H1 (cell line): ENCODE results near the gene TOMM40L. TPM values are rescaled to one million over a fixed set of nuclear protein-coding genes. Genes with fewer than 3 reads are reported as not detected.
A peak's percentile ranks its signal among the peaks of the same experiment; 100 is the strongest.

ENCODE experiments used
- CTCF ChIA-PET: fragments of 300-600 bp; sonication (Branson Sonifier 250); formaldehyde crosslinking; loops from one replicate; lab custom pipeline; 2021; ENCODE audit not compliant: partially characterized antibody; lab: Charles Lee
- POLR2A ChIA-PET: fragments of 300-600 bp; sonication (Branson Sonifier 250); formaldehyde crosslinking; loops from one replicate; lab custom pipeline; 2021; ENCODE audit warnings: inconsistent platforms; ENCODE audit not compliant: partially characterized antibody; lab: Charles Lee
- DNase-seq, 2 experiments: peaks; one replicate each; pipeline versions ENCODE4 v3.0.0 to v3.0.0-alpha.2; 2010 to 2022; ENCODE audit warnings: low spot score in 2 of 2, low read depth in 1 of 2, mixed read lengths in 1 of 2
- FAIRE-seq: peaks from 2 replicates; lab custom pipeline; 2011; peaks lifted over from hg19 to GRCh38; lab: Jason Lieb, UNC
- H2AFZ ChIP-seq: 2 replicates; pipeline ENCODE4 v1.8.1; 2012; ENCODE audit warnings: low read length, inconsistent platforms
- H2AK5ac ChIP-seq: 2 replicates; pipeline ENCODE4 v1.6.1; 2013; ENCODE audit warnings: low read depth, low read length
- H2BK120ac ChIP-seq: replicated peaks from 2 replicates; pipeline ENCODE3; 2013; ENCODE audit warnings: low read depth, low read length, inconsistent platforms
- H2BK12ac ChIP-seq: 2 replicates; pipeline ENCODE4 v1.6.1; 2013; ENCODE audit warnings: low read depth, low read length
- H2BK15ac ChIP-seq: 2 replicates; pipeline ENCODE4 v1.6.1; 2013; ENCODE audit warnings: low read length
- H2BK20ac ChIP-seq: 2 replicates; pipeline ENCODE4 v1.6.1; 2013; ENCODE audit warnings: low read length
- H2BK5ac ChIP-seq: 2 replicates; pipeline ENCODE4 v1.6.1; 2013; ENCODE audit warnings: low read depth, low read length
- H3K14ac ChIP-seq: 2 replicates; pipeline ENCODE4 v1.6.1; 2013; ENCODE audit warnings: inconsistent platforms; ENCODE audit not compliant: insufficient read length
- H3K18ac ChIP-seq: 2 replicates; pipeline ENCODE4 v1.6.1; 2013; ENCODE audit warnings: low read length; ENCODE audit errors: extremely low read depth
- H3K23ac ChIP-seq: 2 replicates; pipeline ENCODE4 v1.6.1; 2013; ENCODE audit warnings: inconsistent platforms; ENCODE audit not compliant: insufficient read length
- H3K23me2 ChIP-seq: 2 replicates; pipeline ENCODE4 v1.6.1; 2013; ENCODE audit warnings: low read depth, low read length
- H3K27ac ChIP-seq: 2 replicates; pipeline ENCODE4 v1.6.1; 2011; ENCODE audit warnings: low read depth, low read length, inconsistent platforms
- H3K27me3 ChIP-seq, 4 experiments: replicated peaks in 1 of 4; 1 replicate in 1 of 4; 2 replicates in 3 of 4; pipeline versions ENCODE4 v1.6.1 to v1.8.1; 2011 to 2013; ENCODE audit warnings: low read length in 3 of 4, mild to moderate bottlenecking in 3 of 4, inconsistent platforms in 2 of 4, mixed read lengths in 2 of 4, moderate library complexity in 1 of 4; ENCODE audit not compliant: control insufficient read depth in 3 of 4, insufficient read depth in 3 of 4; ENCODE audit errors: extremely low read depth in 1 of 4
- H3K36me3 ChIP-seq, 4 experiments: 2 replicates each; pipeline versions ENCODE4 v1.6.1 to v1.8.1; 2011 to 2013; ENCODE audit warnings: mild to moderate bottlenecking in 4 of 4, low read length in 3 of 4, moderate library complexity in 2 of 4, control low read depth in 1 of 4, inconsistent platforms in 1 of 4; ENCODE audit not compliant: insufficient read depth in 4 of 4, control insufficient read depth in 2 of 4
- H3K4ac ChIP-seq: replicated peaks from 2 replicates; pipeline ENCODE3; 2013; ENCODE audit warnings: low read length, low read depth, mixed read lengths, inconsistent platforms; ENCODE audit not compliant: insufficient read length
- H3K4me1 ChIP-seq, 4 experiments: replicated peaks in 1 of 4; 1 replicate in 1 of 4; 2 replicates in 3 of 4; pipeline versions ENCODE4 v1.6.1 to v1.8.1; 2011 to 2013; ENCODE audit warnings: low read length in 3 of 4, inconsistent platforms in 2 of 4, mixed read lengths in 1 of 4; ENCODE audit not compliant: insufficient read depth in 4 of 4, control insufficient read depth in 3 of 4
- H3K4me2 ChIP-seq, 2 experiments: 2 replicates each; pipeline versions ENCODE4 v1.6.1 to v1.8.1; 2011 to 2013; ENCODE audit warnings: low read depth in 2 of 2, low read length in 2 of 2, control low read depth in 1 of 2, inconsistent platforms in 1 of 2, mild to moderate bottlenecking in 1 of 2; ENCODE audit not compliant: insufficient read depth in 1 of 2
- H3K4me3 ChIP-seq, 4 experiments: fragments of 200-600, 300-600 bp in 1 of 4; sonication (generic), shearing (Covaris generic), sonication (Bioruptor Twin) in 1 of 4; 2 replicates each; pipeline versions ENCODE4 v1.5.1 to v1.8.1; 2011 to 2016; ENCODE audit warnings: low read length in 4 of 4, low read depth in 3 of 4, control low read depth in 2 of 4, inconsistent platforms in 2 of 4, mild to moderate bottlenecking in 2 of 4, mixed read lengths in 1 of 4, moderate library complexity in 1 of 4; ENCODE audit not compliant: insufficient read depth in 2 of 4; ENCODE audit errors: extremely low read depth in 1 of 4
- H3K56ac ChIP-seq: replicated peaks from 2 replicates; pipeline ENCODE3; 2013; ENCODE audit warnings: low read depth, mild to moderate bottlenecking, mixed read lengths, low read length, inconsistent platforms; ENCODE audit not compliant: insufficient read length
- H3K79me1 ChIP-seq: 2 replicates; pipeline ENCODE4 v1.6.1; 2013; ENCODE audit warnings: low read depth, low read length, control low read depth
- H3K79me2 ChIP-seq, 2 experiments: 2 replicates each; pipeline versions ENCODE4 v1.6.1 to v1.8.1; 2012 to 2013; ENCODE audit warnings: low read length in 2 of 2, mild to moderate bottlenecking in 2 of 2, inconsistent platforms in 1 of 2; ENCODE audit not compliant: insufficient read depth in 2 of 2, control insufficient read depth in 1 of 2
- H3K9ac ChIP-seq, 4 experiments: replicated peaks in 1 of 4; 1 replicate in 1 of 4; 2 replicates in 3 of 4; pipeline versions ENCODE4 v1.6.1 to v1.8.1; 2011 to 2013; ENCODE audit warnings: low read depth in 3 of 4, low read length in 3 of 4, control low read depth in 2 of 4, mild to moderate bottlenecking in 2 of 4, moderate library complexity in 2 of 4, inconsistent platforms in 1 of 4; ENCODE audit errors: extremely low read depth in 1 of 4
- H3K9me3 ChIP-seq, 2 experiments: 2 replicates each; pipeline versions ENCODE4 v1.6.1 to v1.8.1; 2012 to 2013; ENCODE audit warnings: mild to moderate bottlenecking in 2 of 2, moderate library complexity in 2 of 2, control low read depth in 1 of 2, inconsistent platforms in 1 of 2, low read depth in 1 of 2, low read length in 1 of 2, mixed read lengths in 1 of 2; ENCODE audit not compliant: insufficient read depth in 2 of 2
- H4K20me1 ChIP-seq, 2 experiments: replicated peaks in 1 of 2; 2 replicates each; pipeline versions ENCODE3 to v1.8.1; 2011 to 2013; ENCODE audit warnings: inconsistent platforms in 2 of 2, low read length in 2 of 2, mild to moderate bottlenecking in 1 of 2; ENCODE audit not compliant: insufficient read depth in 2 of 2, control insufficient read depth in 1 of 2
- H4K5ac ChIP-seq: 2 replicates; pipeline ENCODE4 v1.6.1; 2013; ENCODE audit warnings: low read length, low read depth, mixed read lengths, inconsistent platforms; ENCODE audit not compliant: insufficient read length
- H4K8ac ChIP-seq: 2 replicates; pipeline ENCODE4 v1.8.0; 2013; ENCODE audit warnings: mild to moderate bottlenecking, moderate library complexity, low read length, inconsistent platforms; ENCODE audit not compliant: insufficient read depth; ENCODE audit errors: extremely low read depth
- H4K91ac ChIP-seq: replicated peaks from 2 replicates; pipeline ENCODE3; 2013; ENCODE audit warnings: low read length, mixed read lengths, inconsistent platforms; ENCODE audit not compliant: insufficient read length
- ASH2L ChIP-seq: fragments of 200-600, 300-600 bp; sonication (generic); IDR thresholded peaks from one replicate; pipeline ENCODE4 v1.7.1; 2017; ENCODE audit warnings: low read length
- BACH1 ChIP-seq: IDR thresholded peaks from 2 replicates; pipeline ENCODE4 v1.6.1; 2012; ENCODE audit warnings: low read length, improper control_type of control experiment
- CEBPB ChIP-seq: IDR thresholded peaks from 2 replicates; pipeline ENCODE4 v1.6.1; 2012; ENCODE audit warnings: low read depth, low read length
- EZH2 ChIP-seq: fragments of 200-600 bp; sonication (generic); IDR thresholded peaks from 2 replicates; pipeline ENCODE4 v1.7.1; 2012; ENCODE audit warnings: low read depth, mild to moderate bottlenecking, moderate library complexity, low read length, inconsistent platforms; ENCODE audit not compliant: severe bottlenecking
- FOSL1 ChIP-seq: IDR thresholded peaks from 2 replicates; pipeline ENCODE4 v1.6.1; 2011; ENCODE audit warnings: mild to moderate bottlenecking, low read depth, low read length, moderate library complexity; ENCODE audit not compliant: insufficient read depth
- GABPA ChIP-seq: IDR thresholded peaks from 2 replicates; pipeline ENCODE4 v1.6.1; 2011; ENCODE audit warnings: mild to moderate bottlenecking, low read length, moderate library complexity, borderline replicate concordance; ENCODE audit not compliant: insufficient read depth
- PHF8 ChIP-seq: fragments of 200-600 bp; sonication (generic); conservative IDR thresholded peaks from 2 replicates; pipeline ENCODE4 v1.7.1; 2012; ENCODE audit warnings: low read depth, mild to moderate bottlenecking, inconsistent platforms, low read length, moderate library complexity
- POLR2A ChIP-seq, 2 experiments: IDR thresholded peaks; 1 replicate in 1 of 2; 2 replicates in 1 of 2; pipeline ENCODE4 v1.6.1; 2011; ENCODE audit warnings: low read depth in 2 of 2, low read length in 2 of 2, mild to moderate bottlenecking in 2 of 2; ENCODE audit errors: control extremely low read depth in 1 of 2
- SAP30 ChIP-seq: fragments of 300-600 bp; sonication (generic); IDR thresholded peaks from 2 replicates; pipeline ENCODE4 v1.7.1; 2012; ENCODE audit warnings: low read length, moderate library complexity, mild to moderate bottlenecking, inconsistent platforms; ENCODE audit not compliant: insufficient read depth, insufficient replicate concordance
- SIX5 ChIP-seq: IDR thresholded peaks from 2 replicates; pipeline ENCODE4 v1.6.1; 2011; ENCODE audit warnings: mild to moderate bottlenecking, low read depth, low read length
- TAF1 ChIP-seq: IDR thresholded peaks from 2 replicates; pipeline ENCODE4 v1.6.1; 2011; ENCODE audit warnings: mild to moderate bottlenecking, low read depth, low read length
- TAF7 ChIP-seq: optimal IDR thresholded peaks from 2 replicates; pipeline ENCODE3; 2011; ENCODE audit warnings: low read depth, mild to moderate bottlenecking, inconsistent platforms, low read length, moderate library complexity, borderline replicate concordance
- WGBS, 2 experiments: shearing (Covaris generic) in 1 of 2; methylation state at CpG; one replicate each; pipeline versions ENCODE4 v1.1.6 to v1.1.7; 2013 to 2015; ENCODE audit warnings: low lambda C conversion rate in 2 of 2, mixed read lengths in 2 of 2, inconsistent platforms in 1 of 2, low coverage in 1 of 2, missing lambda C conversion rate in 1 of 2; ENCODE audit not compliant: insufficient replicate concordance in 2 of 2, insufficient coverage in 1 of 2, insufficient read length in 1 of 2; ENCODE audit errors: extremely low coverage in 1 of 2, missing lambda C conversion rate in 1 of 2; 5-methylcytosine and 5-hydroxymethylcytosine counted together
- polyA plus RNA-seq, 7 experiments: library from polyadenylated mRNA; depleted of rRNA in 3 of 7; stranded (reverse) in 5 of 7; unstranded in 2 of 7; fragments of >200 nt in 5 of 7; fragments of 200-250 nt in 2 of 7; gene quantifications; 1 replicate in 5 of 7; 2 replicates in 1 of 7; 4 replicates in 1 of 7; pipeline versions ENCODE4 v1.2.1 to v1.2.3, GENCODE V29; 2011 to 2013; ENCODE audit warnings: missing spikeins in 2 of 7, mixed read lengths in 2 of 7
- total RNA-seq: library from RNA; stranded (reverse); fragmentation: NEBNext Ultra II Directional; extraction: Animal tissue kit (Norgen Biotek cat#: 25700); gene quantifications from 2 replicates; pipeline ENCODE4 v1.2.1, GENCODE V29; 2021

The TOMM40L gene
- total and polyA plus RNA-seq, 2 of the 8 experiments (the other 6 are each of a cell fraction or from before 2014, with no cell fraction given): 11.4 to 15.0 TPM

DNA sequence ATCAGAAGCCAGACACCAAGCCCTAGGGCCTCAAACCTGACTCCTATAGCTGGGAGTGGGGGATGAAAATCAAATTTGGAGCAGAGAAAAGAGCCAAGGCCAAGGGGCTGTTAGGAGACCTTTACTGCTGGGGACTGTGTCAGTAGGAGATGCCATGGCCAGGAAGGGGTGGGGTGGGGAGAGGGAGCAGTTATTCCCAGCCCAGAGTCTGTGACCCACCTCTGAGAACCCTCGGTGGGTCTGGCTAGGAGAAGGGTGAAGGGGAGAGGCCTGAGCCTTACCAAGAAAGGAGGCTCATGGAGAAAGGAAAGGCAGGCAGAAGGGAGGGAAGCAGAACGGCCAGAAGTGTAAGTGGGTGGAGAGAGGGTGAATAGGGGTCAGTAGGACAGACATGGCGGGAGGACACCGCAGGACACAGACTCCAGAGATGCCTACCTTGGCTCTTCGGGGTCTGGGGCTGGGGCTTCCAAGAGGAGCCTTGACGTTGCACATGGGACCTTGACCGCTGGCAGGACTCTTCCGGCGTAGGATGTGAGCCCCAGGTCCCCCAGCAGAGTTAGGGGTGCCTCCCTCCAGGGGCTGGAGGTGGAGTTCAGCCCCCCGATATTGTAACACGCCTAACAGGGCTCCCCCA, 28.2 kb upstream of the TOMM40L start:
- CTCF ChIA-PET: interaction anchor here (0.9 to 17.6 kb wide), 13 partner anchors 9 to 95 kb away, joined by 3 to 427 read pairs (median 5); partner anchors contain the start of genes APOA2, B4GALT3, FCER1G and PCP4L1
- no peak overlapping the region for H3K27ac ChIP-seq
- 82% methylated on average over 11 of the region's 11 CpGs; no CpG with 5 or more reads in 1 of the 2 experiments for WGBS, 2 experiments
- H4K5ac ChIP-seq: no peak overlapping the region
- H2AK5ac ChIP-seq: peak overlapping the region; percentile 54; the same call in 1 of the 2 replicates
- FAIRE-seq: no peak
- no peak overlapping the region for H3K56ac ChIP-seq
- H3K79me1 ChIP-seq: peaks cover 6% of the 10 kb centered on the region; the same call in 1 of the 2 replicates
- no peak overlapping the region for H2BK120ac ChIP-seq
- peak overlapping the region; percentile 63 for H3K4ac ChIP-seq
- H3K14ac ChIP-seq: no peak overlapping the region
- peak overlapping the region; percentile 5 to 51 (median 44); a peak in 7 of 8 replicates for H3K4me3 ChIP-seq
- peaks cover 23 to 54% (median 48%) of the 10 kb centered on the region in 4 experiments for H3K4me1 ChIP-seq
- 0 out of 2 replicates have a peak overlapping the region, but pooled peaks have one; percentile 82 for H2BK20ac ChIP-seq
- H2AFZ ChIP-seq: no peak overlapping the region
- peak overlapping the region; percentile 15 for H4K91ac ChIP-seq
- no peaks in the 10 kb centered on the region for H3K27me3 ChIP-seq
- H3K23ac ChIP-seq: no peak overlapping the region
- peak overlapping the region; percentile 67; the same call in 1 of the 2 replicates for H2BK5ac ChIP-seq
- no peak for DNase-seq
- peaks cover 0 to 7% of the 10 kb centered on the region in 2 experiments; a peak in 2 of 4 replicates for H3K79me2 ChIP-seq
- no peaks in the 10 kb centered on the region for H4K20me1 ChIP-seq
- peak overlapping the region; percentile 75; the same call in 1 of the 2 replicates for H3K18ac ChIP-seq
- H3K23me2 ChIP-seq: peaks cover 12% of the 10 kb centered on the region
- H2BK15ac ChIP-seq: peak overlapping the region; percentile 12; the same call in 1 of the 2 replicates
- H2BK12ac ChIP-seq: peak overlapping the region; percentile 5; the same call in 1 of the 2 replicates
- POLR2A ChIA-PET: interaction anchor here (0.6 to 2.3 kb wide), 15 partner anchors 9 to 210 kb away, joined by 3 to 13 read pairs (median 4); partner anchors contain the start of genes APOA2, B4GALT3, PPOX and SDHC
- peaks cover 0 to 3% (median 2%) of the 10 kb centered on the region in 4 experiments; a peak in 3 of 8 replicates for H3K36me3 ChIP-seq
- H4K8ac ChIP-seq: no peak overlapping the region
- no peaks in the 10 kb centered on the region for H3K9me3 ChIP-seq
- H3K9ac ChIP-seq: peak overlapping the region in 1 of 4 experiments; percentile 11; a peak in 1 of 7 replicates
- peak overlapping the region; percentile 67 to 80 for H3K4me2 ChIP-seq
- no peak for TF ChIP-seq TAF1
- no peak for TF ChIP-seq ASH2L
- TF ChIP-seq TAF7: no peak
- TF ChIP-seq EZH2: no peak
- no peak for TF ChIP-seq GABPA
- no peak for TF ChIP-seq CEBPB
- TF ChIP-seq PHF8: no peak
- no peak for TF ChIP-seq BACH1
- no peak for TF ChIP-seq POLR2A (IDR thresholded peaks at IDR 0.05; ENCODE audit: control extremely low read depth in 1 of 2, low read depth in 2 of 2, low read length in 2 of 2)
- no peak for TF ChIP-seq FOSL1
- TF ChIP-seq SIX5: no peak
- TF ChIP-seq SAP30: no peak
